GM18867 (cell line): Measurements from ENCODE around the gene GYPC.
"Not testable (repeated sequence)": the region's sequence is repeated elsewhere in the genome, so short reads cannot be mapped to it uniquely, and the experiment has no call there.

Experiments
- ATAC-seq: cut with Tn5 transposase; IDR thresholded peaks from one replicate; pipeline ENCODE4 v1.9.1; 2021; ENCODE audit warnings: mild to moderate bottlenecking, moderate library complexity; ENCODE audit not compliant: unreplicated experiment

GYPC gene

GRCh38 chr2:126668254-126668653 lies 12.3 kb downstream of the GYPC start:
- no peak for ATAC-seq

- ATAC-seq: no peak
These were observed 13.8 kb downstream of the GYPC start for GRCh38 chr2:126669772-126670171.

GRCh38 chr2:126671488-126671887 lies 15.5 kb downstream of the GYPC start:
- ATAC-seq: no peak

- ATAC-seq: no peak
These were observed 17.1 kb downstream of the GYPC start for GRCh38 chr2:126672980-126673605.

- ATAC-seq: no peak
These were observed 18.3 kb downstream of the GYPC start for GRCh38 chr2:126674075-126674744.

- no peak for ATAC-seq
These were observed 19.7 kb downstream of the GYPC start for GRCh38 chr2:126675637-126676036.

GRCh38 chr2:126676221-126677175 lies 20.5 kb downstream of the GYPC start:
- no peak for ATAC-seq

- ATAC-seq: no peak
These were observed 21.2 kb downstream of the GYPC start for GRCh38 chr2:126677176-126677538.

- ATAC-seq: no peak
These were observed 22.5 kb downstream of the GYPC start for GRCh38 chr2:126678269-126679065.

GRCh38 chr2:126679094-126679713 lies 23.2 kb downstream of the GYPC start:
- no peak for ATAC-seq

- no peak for ATAC-seq
These were observed 25.5 kb downstream of the GYPC start for GRCh38 chr2:126681505-126681904.

- no peak for ATAC-seq
These were observed 29.7 kb downstream of the GYPC start for GRCh38 chr2:126685629-126686028.

- no peak for ATAC-seq
These were observed 30.3 kb downstream of the GYPC start for GRCh38 chr2:126686286-126686685.

GRCh38 chr2:126686841-126687485 lies 31.0 kb downstream of the GYPC start:
- no peak for ATAC-seq

- ATAC-seq: no peak
These were observed 31.5 kb downstream of the GYPC start for GRCh38 chr2:126687503-126687902.

GRCh38 chr2:126688594-126688993 lies 32.6 kb downstream of the GYPC start:
- ATAC-seq: not testable (repeated sequence)

GRCh38 chr2:126692241-126692640 lies 36.3 kb downstream of the GYPC start:
- ATAC-seq: not testable (repeated sequence)

GRCh38 chr2:126692934-126693592 lies 37.1 kb downstream of the GYPC start:
- ATAC-seq: not testable (repeated sequence)
